Measurements from ENCODE around the gene LAGE3.

LAGE3 gene

DNA sequence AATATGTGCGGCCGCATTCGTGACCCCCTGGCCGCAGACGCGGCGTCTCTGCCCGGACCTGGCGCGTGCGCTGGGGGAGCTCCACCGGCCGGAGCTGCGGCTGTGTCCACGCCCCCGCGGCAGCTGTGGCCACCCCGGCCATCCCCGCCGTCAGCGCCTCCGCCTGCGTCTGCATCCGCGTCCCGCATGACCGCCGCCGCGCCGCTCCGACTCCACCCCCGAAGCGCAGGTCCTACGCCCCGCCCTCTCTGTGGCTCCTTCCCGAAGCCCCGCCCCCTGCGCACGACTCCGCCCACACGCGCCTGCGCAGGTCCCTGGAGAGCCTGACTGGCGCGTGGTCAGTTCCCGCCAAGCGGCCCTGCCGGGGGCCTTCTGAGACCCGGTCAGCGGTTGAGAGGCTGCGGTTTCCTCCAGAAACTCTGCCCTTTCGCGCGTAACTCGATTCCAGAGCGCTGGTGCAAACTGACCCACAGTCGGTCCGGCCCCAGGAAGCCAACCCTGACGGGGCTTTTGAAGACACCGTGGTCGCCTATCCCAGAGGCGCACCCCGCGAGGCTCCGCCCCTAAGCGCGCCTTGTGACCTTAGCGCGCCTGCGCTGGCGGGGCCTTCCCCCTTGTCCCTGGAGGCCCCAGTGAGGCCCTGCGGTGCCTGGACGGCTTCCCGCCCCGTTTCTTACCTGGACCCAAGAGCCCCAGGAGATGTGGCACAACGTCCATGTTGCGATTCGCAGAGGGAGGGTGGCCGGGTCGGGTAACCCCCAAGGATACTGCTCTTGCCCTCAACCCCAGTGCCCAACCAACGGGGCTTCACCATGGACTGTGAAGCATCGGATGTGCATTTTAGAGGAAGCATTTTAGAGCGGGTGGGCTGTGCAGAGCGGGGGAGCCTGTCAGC, at the start of gene LAGE3:
Gene LAGE3, minus strand, starts transcription at position 554 of the 895 bp plus-strand sequence. Its CDS starts 366 bp downstream, at position 188.
- peak; percentile 84 to 87 for DNase-seq

- DNase-seq: peak; percentile 65 to 67
Measured at GRCh38 chrX:154526901-154527675, 48.0 kb upstream of the LAGE3 start.

- no peak for DNase-seq
Measured at GRCh38 chrX:154525606-154526490, 46.8 kb upstream of the LAGE3 start.

- DNase-seq: no peak
Measured at GRCh38 chrX:154519389-154519788, 40.3 kb upstream of the LAGE3 start.

DNA sequence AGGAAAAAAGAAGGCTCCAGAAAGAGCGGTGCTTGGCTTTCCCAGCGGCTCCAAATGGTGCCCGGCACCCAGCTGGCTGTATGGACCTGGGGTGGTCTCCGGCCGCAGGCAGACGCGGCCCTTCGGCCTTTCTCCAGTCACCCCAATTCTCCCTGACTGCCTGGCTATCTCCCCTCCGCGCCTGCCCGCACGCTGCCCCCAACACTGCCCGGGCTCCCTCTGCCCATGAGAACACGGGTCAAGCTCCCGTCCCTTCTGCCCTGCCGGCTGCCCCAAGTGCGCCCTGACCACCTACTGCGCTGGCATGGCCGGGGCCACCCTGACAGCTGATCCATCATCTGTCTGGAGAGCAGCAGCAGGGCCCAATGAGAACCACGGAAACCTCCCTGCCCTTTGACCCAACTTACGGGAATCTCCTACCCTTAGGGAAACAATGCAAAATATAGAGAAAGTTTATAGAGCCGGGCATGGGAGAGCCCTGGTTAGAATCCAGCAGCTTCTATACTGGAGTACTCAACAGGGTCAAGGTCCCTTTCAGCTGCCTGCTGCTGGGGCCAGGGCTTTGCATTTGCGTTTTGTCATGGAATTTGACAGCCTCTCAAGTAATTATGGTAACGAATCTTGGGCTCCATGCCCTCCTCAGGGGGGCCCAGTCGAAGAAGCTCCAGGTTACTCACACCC, 38.2 kb upstream of the LAGE3 start:
- peak in 1 of 2 donors; percentile 9 for DNase-seq

DNA sequence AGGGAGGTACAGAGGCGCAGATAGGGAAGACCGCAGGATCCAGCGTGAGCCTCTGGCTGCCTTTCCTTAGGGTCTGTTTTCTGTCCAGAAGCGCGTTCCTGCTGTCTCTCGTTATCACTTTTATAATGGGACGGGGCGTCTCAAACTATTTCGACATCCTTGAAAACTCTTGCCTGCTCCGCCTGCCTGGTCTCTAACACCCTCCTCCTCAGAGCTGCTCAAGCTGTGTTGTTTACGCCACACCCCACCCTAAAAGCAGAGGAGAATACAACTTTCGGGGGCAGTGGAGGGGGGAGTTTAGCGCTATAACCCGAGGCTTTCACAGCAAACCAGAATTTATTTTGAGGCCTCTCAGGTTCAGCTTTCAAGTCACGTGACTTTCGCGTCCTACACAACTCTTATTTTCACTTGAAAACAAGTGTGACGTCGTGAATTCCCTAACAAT, 37.6 kb upstream of the LAGE3 start:
- peak in 1 of 2 donors; percentile 33 for DNase-seq

- peak; percentile 75 to 90 for DNase-seq
Measured at GRCh38 chrX:154515966-154516655, 37.0 kb upstream of the LAGE3 start, which contains the start of gene FAM3A. FAM3A (minus strand) TSS chrX:154516232; CDS start chrX:154515772, 460 bp downstream.

DNA sequence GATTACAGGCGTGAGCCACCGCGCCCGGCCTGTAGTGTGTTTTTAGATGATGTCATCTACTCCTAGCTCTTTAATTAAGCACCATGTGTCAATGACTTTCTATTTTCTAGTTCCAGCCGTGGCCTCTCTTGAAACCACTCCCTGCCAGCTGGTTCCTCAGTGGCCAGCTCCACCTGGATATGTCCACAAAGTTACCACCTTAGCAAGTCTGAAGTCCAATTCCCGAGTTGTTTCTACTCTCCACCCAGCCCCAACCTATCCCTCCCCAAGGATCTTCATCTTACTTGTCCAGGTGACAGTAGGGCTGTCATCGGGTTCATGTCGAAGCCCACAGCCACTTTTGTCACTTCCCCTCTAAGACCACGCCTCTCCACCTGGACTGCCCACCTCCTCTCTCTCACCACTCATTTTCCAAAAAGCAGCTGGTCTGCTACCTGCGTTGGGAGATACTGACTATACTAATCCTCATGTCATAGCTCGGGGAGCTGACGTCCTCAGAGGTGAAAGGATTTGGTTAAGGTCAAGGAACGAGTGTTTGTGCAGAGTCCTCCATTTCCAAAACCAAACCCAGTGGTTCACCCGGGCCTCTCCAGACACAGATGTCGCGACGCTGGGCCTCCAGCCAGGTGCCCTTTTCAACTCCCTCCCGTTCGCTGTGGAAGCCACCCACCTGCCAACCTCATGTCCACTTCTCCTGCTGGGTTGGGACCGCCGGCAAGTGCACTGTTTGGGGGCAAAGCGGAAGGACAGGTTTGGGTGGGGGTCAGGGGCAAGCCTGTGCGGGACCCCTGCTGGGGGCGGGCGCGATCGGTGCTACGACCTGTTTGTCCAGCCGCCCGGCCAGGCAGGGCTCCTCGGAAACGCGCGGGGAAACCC, 36.2 kb upstream of the LAGE3 start:
- DNase-seq: no peak

GRCh38 chrX:154513716-154514115, 34.6 kb upstream of the LAGE3 start:
- DNase-seq: no peak

DNA sequence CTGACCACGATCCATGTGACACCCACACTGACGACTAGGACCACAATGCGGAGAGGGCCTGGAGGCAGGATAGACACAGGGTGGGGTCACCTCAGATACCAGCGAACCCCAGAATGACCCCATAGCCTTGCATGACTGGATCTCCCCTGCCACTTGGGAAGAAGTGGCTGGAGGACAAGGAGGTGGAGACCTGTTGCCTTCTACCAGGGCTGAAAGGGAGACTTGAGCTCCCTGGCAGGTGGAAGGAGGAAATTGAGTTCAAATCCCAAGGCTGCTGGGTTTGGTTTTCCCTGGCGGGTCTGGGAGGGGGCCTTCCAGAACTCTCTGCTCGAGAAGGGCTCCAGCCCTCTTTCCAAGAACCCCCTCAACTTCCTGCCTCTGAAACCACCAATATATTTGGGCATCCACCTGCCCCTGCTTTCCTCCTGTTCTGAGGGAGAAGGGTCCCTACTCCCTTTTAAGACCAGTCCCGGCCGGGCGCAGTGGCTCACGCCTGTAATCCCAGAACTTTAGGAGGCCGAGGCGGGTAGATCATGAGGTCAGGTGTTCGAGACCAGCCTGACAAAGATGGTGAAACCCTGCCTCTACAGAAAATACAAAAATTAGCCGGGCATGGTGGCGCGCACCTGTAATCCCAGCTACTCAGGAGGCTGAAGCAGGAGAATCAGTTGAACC, 33.9 kb upstream of the LAGE3 start:
- no peak for DNase-seq

- no peak for DNase-seq
Measured at GRCh38 chrX:154511761-154512160, 32.7 kb upstream of the LAGE3 start.

- DNase-seq: no peak
Measured at GRCh38 chrX:154509455-154509854, 30.4 kb upstream of the LAGE3 start.

GRCh38 chrX:154508384-154508745, 29.3 kb upstream of the LAGE3 start:
- no peak for DNase-seq

GRCh38 chrX:154507673-154508383, 28.7 kb upstream of the LAGE3 start:
- no peak for DNase-seq

GRCh38 chrX:154506483-154507332, 27.6 kb upstream of the LAGE3 start:
- DNase-seq: no peak

DNA sequence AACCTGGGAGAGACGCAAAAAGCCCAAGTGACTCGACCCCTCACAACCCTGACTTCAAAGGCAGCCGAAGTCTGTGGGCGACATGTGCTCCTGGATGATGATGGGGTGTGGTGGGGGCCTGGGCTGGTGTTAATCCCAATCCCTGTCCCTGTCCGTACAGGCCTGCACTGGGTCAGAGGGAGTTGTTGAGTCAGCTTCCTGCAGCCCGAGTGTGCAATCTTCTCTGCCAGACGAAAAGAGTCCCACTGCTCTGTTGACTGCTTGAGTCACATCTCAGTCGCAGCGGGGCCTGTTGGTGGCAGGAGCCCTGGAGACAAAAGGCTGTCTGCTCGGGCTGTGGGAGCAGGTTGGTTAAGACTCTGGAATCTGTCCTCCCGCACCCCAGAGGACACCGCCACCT, 26.7 kb upstream of the LAGE3 start:
- DNase-seq: no peak

- no peak for DNase-seq
Measured at GRCh38 chrX:154502989-154503388, 23.9 kb upstream of the LAGE3 start.

DNA sequence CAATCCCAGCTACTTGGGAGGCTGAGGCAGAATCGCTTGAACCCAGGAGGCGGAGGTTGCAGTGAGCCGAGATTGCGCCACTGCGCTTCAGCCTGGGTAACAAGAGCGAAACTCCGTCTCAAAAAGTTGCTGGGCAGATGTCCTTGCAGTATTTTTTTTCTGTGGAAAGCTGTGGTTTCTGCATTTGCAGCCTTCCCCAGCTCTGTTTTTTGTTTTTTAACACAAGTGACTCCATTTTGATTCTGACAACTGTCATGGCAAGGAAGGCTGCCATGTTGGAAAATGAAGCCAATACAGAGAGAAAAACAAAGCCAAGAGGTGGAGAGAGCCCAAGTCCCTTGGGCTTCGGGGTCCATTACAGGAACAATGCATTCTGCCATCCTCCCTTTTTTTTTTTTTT, 23.0 kb upstream of the LAGE3 start:
- no peak for DNase-seq

All from hippocampal formation (tissue), 2 donors.